ENCODE results near the gene ATP2B1.

DNA sequence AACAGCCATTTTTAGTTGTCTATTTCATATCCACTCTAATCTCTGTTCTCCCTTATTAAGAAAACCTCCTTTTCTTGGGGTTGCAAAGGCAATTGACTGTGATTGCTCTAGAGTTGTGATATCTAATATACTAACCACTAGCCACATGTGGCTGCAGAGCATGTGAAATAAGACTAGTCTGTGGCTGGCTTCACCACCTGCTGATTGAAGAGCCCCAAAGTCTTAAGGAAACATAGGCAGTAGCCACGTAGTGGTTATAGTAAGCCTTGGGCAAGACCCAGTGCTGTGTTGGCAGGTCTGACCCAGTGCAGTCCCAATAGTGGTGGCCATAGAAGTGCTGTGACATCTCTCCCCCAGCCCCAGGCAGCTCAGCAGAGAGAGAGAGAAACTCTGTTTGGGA is 28.4 kb upstream of the ATP2B1 start:
- TF ChIP-seq POLR2A (IDR thresholded peaks at IDR 0.05; ENCODE audit: low read depth, low read length): no peak
- no peak for TF ChIP-seq TAF1 (IDR thresholded peaks at IDR 0.05; ENCODE audit: borderline replicate concordance, low read depth, low read length)
- TF ChIP-seq POLR2AphosphoS5 (IDR thresholded peaks at IDR 0.05; ENCODE audit: low read depth, low read length): no peak

Measured in GM12892 (cell line).